SK-N-SH treated with all-trans-retinoic acid at 6 μM for 48 hours (cell line): Measurements from ENCODE around the gene IGHMBP2.

ENCODE experiments used
- ESRRG ChIP-seq: fragments of 250-450 bp; sonication (Bioruptor Pico); IDR thresholded peaks from 2 replicates; pipeline ENCODE4 v1.6.1; 2021; ENCODE audit warnings: mild to moderate bottlenecking
- PATZ1 ChIP-seq: fragments of 250-450 bp; sonication (Bioruptor Pico); IDR thresholded peaks from 2 replicates; pipeline ENCODE4 v1.8.0; 2020; ENCODE audit warnings: mild to moderate bottlenecking, moderate library complexity, borderline replicate concordance
- PPARA ChIP-seq: fragments of 250-450 bp; sonication (Bioruptor Pico); IDR thresholded peaks from 2 replicates; pipeline ENCODE4 v1.5.0; 2020; ENCODE audit warnings: mild to moderate bottlenecking, borderline replicate concordance
- ZFP3 ChIP-seq: fragments of 250-450 bp; sonication (Bioruptor Pico); IDR thresholded peaks from 2 replicates; pipeline ENCODE4 v1.5.0; 2020; ENCODE audit warnings: mild to moderate bottlenecking, moderate library complexity
- ZFP30 ChIP-seq: fragments of 450-650 bp; formaldehyde crosslinking; IDR thresholded peaks from 2 replicates; pipeline ENCODE4 v1.5.0; 2022; ENCODE audit warnings: mild to moderate bottlenecking, moderate library complexity
- TF ChIP-seq, protein P1 (sequence below): fragments of 250-450 bp; sonication (Bioruptor Pico); IDR thresholded peaks from 2 replicates; pipeline ENCODE4 v1.5.1; 2020; ENCODE audit warnings: low read depth, mild to moderate bottlenecking, moderate library complexity

DNA sequence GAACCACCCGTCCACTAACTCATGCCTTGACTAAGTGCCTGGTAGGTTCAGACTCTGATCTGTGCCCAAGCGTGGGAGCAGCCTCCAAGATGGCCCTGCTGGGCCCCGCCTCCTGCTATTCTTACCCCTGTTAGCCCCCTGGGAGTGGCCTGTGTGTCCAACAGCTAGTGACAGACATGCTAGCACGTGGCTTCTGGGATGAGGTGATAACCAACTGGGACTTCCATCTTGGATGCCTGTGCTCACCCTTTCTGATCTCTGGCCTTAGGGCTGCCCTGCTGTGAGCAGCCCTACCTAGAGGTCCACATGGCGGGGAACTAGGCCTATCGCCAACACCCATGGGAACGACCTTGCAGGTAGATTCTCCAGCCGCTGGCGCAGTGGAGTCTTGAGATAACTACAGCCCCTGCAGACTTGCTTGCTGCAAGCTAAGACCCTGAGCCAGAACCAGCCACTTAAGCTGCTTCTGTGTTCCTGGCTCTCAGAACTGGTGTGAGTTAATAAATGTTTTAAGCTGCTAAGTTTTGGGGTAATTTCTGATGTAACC lies 2.8 kb upstream of the IGHMBP2 start:
- TF ChIP-seq PATZ1 = no peak
- no peak for TF ChIP-seq ZFP3 (CRISPR knock-in tag)
- TF ChIP-seq PPARA (CRISPR knock-in tag) = no peak
- TF ChIP-seq ESRRG (CRISPR knock-in tag) = no peak
- TF ChIP-seq ZFP30 (CRISPR knock-in tag) = no peak
- TF ChIP-seq, protein P1, sequence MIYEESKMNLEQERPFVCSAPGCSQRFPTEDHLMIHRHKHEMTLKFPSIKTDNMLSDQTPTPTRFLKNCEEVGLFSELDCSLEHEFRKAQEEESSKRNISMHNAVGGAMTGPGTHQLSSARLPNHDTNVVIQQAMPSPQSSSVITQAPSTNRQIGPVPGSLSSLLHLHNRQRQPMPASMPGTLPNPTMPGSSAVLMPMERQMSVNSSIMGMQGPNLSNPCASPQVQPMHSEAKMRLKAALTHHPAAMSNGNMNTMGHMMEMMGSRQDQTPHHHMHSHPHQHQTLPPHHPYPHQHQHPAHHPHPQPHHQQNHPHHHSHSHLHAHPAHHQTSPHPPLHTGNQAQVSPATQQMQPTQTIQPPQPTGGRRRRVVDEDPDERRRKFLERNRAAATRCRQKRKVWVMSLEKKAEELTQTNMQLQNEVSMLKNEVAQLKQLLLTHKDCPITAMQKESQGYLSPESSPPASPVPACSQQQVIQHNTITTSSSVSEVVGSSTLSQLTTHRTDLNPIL (CRISPR knock-in tag) = no peak
